ENCODE results near the gene SECISBP2.
A peak's percentile ranks its signal among the peaks of the same experiment; 100 is the strongest.
"Not testable (repeated sequence)": the region's sequence is repeated elsewhere in the genome, so short reads cannot be mapped to it uniquely, and the experiment has no call there.

The SECISBP2 gene, protein sequence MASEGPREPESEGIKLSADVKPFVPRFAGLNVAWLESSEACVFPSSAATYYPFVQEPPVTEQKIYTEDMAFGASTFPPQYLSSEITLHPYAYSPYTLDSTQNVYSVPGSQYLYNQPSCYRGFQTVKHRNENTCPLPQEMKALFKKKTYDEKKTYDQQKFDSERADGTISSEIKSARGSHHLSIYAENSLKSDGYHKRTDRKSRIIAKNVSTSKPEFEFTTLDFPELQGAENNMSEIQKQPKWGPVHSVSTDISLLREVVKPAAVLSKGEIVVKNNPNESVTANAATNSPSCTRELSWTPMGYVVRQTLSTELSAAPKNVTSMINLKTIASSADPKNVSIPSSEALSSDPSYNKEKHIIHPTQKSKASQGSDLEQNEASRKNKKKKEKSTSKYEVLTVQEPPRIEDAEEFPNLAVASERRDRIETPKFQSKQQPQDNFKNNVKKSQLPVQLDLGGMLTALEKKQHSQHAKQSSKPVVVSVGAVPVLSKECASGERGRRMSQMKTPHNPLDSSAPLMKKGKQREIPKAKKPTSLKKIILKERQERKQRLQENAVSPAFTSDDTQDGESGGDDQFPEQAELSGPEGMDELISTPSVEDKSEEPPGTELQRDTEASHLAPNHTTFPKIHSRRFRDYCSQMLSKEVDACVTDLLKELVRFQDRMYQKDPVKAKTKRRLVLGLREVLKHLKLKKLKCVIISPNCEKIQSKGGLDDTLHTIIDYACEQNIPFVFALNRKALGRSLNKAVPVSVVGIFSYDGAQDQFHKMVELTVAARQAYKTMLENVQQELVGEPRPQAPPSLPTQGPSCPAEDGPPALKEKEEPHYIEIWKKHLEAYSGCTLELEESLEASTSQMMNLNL

DNA sequence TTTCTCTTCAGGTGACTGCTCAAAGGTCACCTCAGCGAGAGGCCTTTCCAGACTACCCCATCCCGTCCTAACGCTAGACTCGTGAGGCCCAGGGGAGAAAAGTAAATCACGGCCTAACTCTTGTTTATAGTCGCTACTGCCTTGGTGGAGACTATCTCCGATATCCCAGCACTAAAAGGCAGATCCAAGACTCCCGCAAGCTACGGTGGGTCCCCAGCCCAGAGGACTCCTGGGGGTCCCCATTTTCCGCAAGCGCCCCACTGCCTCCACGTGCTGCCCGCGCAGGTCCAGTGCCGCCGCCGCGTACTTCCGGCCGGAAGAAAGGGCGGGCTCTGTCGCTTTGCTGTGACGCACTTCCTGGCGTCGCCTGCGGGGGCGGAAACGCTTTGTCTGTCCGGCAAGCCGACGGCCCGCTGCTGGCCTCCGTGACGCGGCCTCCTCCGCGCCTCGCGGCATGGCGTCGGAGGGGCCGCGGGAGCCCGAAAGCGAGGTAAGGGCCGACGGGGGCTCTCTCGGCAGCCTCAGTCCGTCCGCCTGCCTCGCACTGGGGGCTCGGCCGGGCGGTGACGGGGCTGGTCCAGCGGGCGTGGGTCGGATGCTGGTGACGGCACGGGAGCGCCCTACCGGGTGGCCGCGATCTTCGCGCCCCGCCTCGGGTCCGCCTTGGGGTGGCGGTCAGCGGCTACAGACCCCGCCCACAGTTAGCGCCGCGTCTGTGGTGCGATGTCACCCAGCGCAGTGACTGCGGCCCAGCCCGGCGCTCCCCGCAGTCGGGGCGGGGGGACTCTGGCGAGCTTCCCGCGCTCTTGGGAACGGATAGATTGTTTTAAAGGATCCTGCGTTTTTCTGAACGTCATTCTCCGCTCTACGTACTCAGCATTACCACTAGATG, at the start of gene SECISBP2:
SECISBP2 (plus strand) TSS at position 378 of the 892 bp plus-strand sequence; CDS start at position 455, 77 bp downstream.
- Histone ChIP-seq H3K9me3 (no peaks in the 10 kb centered on the region), H4K20me1 (peaks cover 38% of the 10 kb centered on the region), H3K4me1 (peaks cover 46% of the 10 kb centered on the region), H3K4me2 (peak within 1 kb of the TSS; percentile 91), H3K4me3 (peak within 1 kb of the TSS; percentile 80), H3K36me3 (peaks cover 53% of the 10 kb centered on the region), H3K27me3 (no peaks in the 10 kb centered on the region), H3K9ac (peak within 1 kb of the TSS; percentile 99), H3K27ac (peak within 1 kb of the TSS; percentile 99)
- TF ChIP-seq Cebpa-rat (IDR thresholded peaks at IDR 0.05) = no peak

DNA sequence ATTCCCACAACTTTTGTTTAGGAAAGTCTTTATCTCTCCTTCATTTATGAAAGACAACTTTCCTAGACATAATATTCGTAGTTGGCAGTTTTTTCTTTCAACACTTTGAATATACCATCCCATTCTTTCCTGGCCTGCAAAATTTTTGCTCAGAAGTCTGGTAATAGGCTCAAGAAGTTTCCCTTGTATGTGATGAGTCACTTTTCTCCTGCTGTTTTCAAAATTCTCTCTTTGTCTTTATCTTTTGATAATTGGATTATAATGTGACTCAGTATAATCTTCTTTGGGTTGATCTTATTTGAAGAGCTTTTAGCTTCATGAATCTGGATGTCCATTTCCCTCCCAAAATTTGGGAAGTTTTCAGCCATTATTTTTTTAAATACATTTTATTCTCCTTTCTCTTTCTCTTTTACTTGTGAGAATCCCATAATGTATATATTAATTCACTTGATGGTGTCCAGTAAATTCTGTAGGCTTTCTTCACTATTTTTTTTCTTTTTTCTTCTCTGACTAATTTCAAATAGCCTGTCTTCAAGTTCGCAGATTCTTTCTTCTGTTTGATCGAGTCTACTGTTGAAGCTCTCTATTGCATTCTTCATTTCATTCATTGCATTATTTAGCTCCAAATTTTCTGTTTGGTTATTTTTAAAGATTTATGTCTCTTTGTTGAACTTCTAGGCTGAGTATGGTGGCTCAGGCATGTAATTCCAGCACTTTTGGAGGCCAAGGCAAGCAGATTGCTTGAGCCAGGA, 44.6 kb upstream of the SECISBP2 start:
- H3K4me1 ChIP-seq = peaks cover 3% of the 10 kb centered on the region; the same call in 1 of the 2 replicates
- H3K9me3 ChIP-seq = peaks cover 43% of the 10 kb centered on the region
- no peak overlapping the region for H3K4me2 ChIP-seq
- TF ChIP-seq Cebpa-rat (IDR thresholded peaks at IDR 0.05) = no peak
- H3K27ac ChIP-seq = no peak overlapping the region
- no peaks in the 10 kb centered on the region for H3K27me3 ChIP-seq
- H3K9ac ChIP-seq = no peak overlapping the region
- H4K20me1 ChIP-seq = no peaks in the 10 kb centered on the region
- no peaks in the 10 kb centered on the region for H3K36me3 ChIP-seq
- no peak overlapping the region for H3K4me3 ChIP-seq

GRCh38 chr9:89274838-89275237, 43.5 kb upstream of the SECISBP2 start:
- Histone ChIP-seq H3K27me3 (no peaks in the 10 kb centered on the region), H3K36me3 (no peaks in the 10 kb centered on the region), H3K27ac (no peak overlapping the region), H3K4me2 (no peak overlapping the region), H3K4me1 (peaks cover 12% of the 10 kb centered on the region), H3K9ac (no peak overlapping the region), H3K9me3 (peaks cover 43% of the 10 kb centered on the region), H3K4me3 (no peak overlapping the region), H4K20me1 (no peaks in the 10 kb centered on the region)
- no peak for TF ChIP-seq Cebpa-rat (IDR thresholded peaks at IDR 0.05)

DNA sequence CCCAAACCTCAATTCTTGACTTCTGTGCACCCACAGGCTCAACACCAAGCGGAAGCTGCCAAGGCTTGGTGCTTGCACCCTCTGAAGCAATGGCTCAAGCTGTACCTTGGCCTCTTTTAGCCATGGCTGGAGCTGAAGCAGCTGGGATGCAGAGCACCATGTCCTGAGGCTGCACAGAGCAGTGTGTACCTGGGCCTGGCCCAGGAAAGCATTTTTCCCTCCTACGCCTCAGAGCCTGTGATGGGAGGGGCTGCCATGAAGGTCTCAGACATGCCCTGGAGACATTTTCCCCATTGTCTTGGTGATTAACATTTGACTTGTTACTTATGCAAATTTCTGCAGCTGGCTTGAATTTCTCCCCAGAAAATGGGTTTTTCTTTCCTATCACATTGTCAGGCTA, 42.3 kb upstream of the SECISBP2 start:
- H3K4me3 ChIP-seq, H4K20me1 ChIP-seq, H3K27ac ChIP-seq, H3K4me2 ChIP-seq, H3K27me3 ChIP-seq, H3K36me3 ChIP-seq, H3K9ac ChIP-seq: not testable (repeated sequence)
- H3K9me3 ChIP-seq = peaks cover 43% of the 10 kb centered on the region
- peaks cover 12% of the 10 kb centered on the region for H3K4me1 ChIP-seq

DNA sequence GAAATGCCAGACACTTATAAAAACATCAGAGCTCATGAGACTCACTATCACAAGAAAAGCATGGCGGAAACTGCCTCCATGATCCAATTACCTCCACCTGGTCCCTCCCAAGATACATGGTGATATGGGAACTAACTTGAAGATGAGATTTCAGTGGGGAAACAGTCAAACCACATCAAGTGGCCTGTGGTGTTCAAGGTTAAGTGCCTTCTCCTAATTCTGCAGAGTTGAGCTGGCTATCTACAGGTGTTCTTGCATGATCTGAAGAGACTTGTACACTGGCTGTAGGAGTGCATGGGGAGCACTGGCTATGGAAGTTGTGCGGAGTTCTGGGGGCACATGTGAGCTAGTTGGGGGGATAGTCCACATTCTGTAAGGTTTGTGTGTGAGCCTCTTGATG, 41.3 kb upstream of the SECISBP2 start:
- Histone ChIP-seq H3K27ac (no peak overlapping the region), H3K27me3 (peaks cover 16% of the 10 kb centered on the region), H3K36me3 (no peaks in the 10 kb centered on the region), H3K9ac (no peak overlapping the region), H3K4me3 (no peak overlapping the region), H3K4me2 (no peak overlapping the region), H3K4me1 (peaks cover 12% of the 10 kb centered on the region), H4K20me1 (no peaks in the 10 kb centered on the region), H3K9me3 (peaks cover 42% of the 10 kb centered on the region)
- no peak for TF ChIP-seq Cebpa-rat (IDR thresholded peaks at IDR 0.05)

- no peak for TF ChIP-seq Cebpa-rat (IDR thresholded peaks at IDR 0.05)
- peaks cover 20% of the 10 kb centered on the region for H3K27me3 ChIP-seq
- H3K9me3 ChIP-seq = peaks cover 41% of the 10 kb centered on the region
- peaks cover 12% of the 10 kb centered on the region for H3K4me1 ChIP-seq
- H3K9ac ChIP-seq = no peak overlapping the region
- H3K27ac ChIP-seq = no peak overlapping the region
- no peaks in the 10 kb centered on the region for H4K20me1 ChIP-seq
- H3K36me3 ChIP-seq = no peaks in the 10 kb centered on the region
- H3K4me3 ChIP-seq = no peak overlapping the region
- no peak overlapping the region for H3K4me2 ChIP-seq
Observed at GRCh38 chr9:89277454-89277853, 40.8 kb upstream of the SECISBP2 start.

DNA sequence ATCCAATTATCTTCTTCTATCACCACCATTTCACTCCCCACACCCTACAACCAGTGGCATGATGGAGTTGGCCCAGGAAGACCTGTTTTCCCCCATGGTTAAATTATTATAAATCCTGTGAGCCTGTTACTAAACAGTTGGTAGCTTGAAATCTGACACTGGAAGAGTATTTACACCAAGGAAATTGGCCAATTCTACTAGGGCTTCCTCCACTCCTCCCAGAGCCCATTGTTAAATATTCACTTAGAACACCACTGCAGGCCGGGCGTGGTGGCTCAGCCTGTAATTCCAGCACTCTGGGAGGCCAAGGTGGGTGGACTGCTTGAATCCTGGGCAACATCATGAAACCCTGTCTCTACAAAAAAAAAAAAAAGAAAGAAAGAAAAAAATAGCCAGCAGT, 39.7 kb upstream of the SECISBP2 start:
- H3K27me3 ChIP-seq = peaks cover 23% of the 10 kb centered on the region
- H4K20me1 ChIP-seq = no peaks in the 10 kb centered on the region
- peaks cover 38% of the 10 kb centered on the region for H3K9me3 ChIP-seq
- H3K27ac ChIP-seq = no peak overlapping the region
- no peak for TF ChIP-seq Cebpa-rat (IDR thresholded peaks at IDR 0.05)
- H3K4me1 ChIP-seq = peaks cover 12% of the 10 kb centered on the region
- peak overlapping the region; percentile 51; the same call in 1 of the 2 replicates for H3K4me2 ChIP-seq
- no peak overlapping the region for H3K9ac ChIP-seq
- no peak overlapping the region for H3K4me3 ChIP-seq
- no peaks in the 10 kb centered on the region for H3K36me3 ChIP-seq

DNA sequence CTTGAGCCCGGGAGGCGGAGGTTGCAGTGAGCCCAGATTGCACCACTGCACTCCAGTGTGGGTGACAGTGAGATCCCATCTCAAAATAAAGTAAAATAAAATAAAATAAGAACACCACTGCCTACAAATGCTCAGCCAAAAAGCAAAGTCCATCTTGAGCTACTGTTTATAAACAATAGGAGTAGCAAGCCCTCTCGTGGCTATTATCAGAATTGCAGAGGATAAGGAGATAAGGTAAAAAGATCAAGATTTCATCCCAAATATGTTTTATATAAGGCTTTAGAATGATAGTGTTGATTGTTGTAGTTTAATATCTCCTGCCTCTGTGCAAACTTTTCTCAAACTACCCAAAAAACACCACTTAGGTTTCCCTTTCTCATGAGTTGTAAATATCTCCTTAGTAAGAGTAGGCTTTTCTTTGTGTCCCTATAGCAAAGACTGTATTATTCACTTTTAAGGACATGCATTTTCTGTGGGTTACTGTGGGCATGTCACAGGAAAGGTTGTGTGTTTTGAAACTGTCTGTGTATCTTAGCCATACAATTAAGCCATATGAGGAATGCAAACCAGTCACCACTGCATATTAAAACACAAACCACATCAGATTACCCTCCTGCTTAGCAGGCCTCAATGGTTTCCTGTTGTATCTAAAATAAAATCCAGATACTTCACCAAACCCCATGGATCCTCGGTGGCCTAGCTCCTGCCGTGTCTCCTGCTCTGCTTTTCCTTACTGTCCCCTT, 39.1 kb upstream of the SECISBP2 start:
- Histone ChIP-seq H4K20me1 (no peaks in the 10 kb centered on the region), H3K4me2 (peak overlapping the region; percentile 51), H3K4me3 (no peak overlapping the region), H3K9ac (no peak overlapping the region), H3K27ac (no peak overlapping the region), H3K9me3 (peaks cover 31% of the 10 kb centered on the region), H3K36me3 (no peaks in the 10 kb centered on the region), H3K27me3 (peaks cover 23% of the 10 kb centered on the region), H3K4me1 (peaks cover 12% of the 10 kb centered on the region)
- no peak for TF ChIP-seq Cebpa-rat (IDR thresholded peaks at IDR 0.05)
